Measurements from ENCODE around the gene SIK2. TPM values are rescaled to one million over a fixed set of nuclear protein-coding genes. Genes with fewer than 3 reads are reported as not detected.

Gene SIK2
- total RNA-seq, 1 experiment from 2014 or later: 9.0 TPM

DNA sequence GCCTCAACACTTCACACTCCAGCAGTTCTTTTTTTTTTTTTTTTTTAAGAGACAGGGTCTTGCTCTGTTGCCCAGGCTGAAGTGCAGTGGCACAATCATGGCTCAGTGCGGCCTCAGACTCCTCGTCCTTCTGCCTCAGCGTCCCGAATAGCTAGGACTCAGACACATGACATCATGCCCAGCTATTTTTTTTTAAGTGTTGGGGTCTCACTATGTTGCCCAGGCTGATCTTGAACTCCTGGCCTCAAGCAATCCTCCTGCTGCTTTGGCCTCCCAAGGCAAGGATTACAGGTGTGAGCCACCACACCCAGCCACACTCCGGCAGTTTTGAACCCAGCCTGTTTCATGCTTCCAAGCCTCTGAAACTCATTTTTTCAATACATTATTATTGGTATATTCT is 160.3 kb downstream of the SIK2 start:
- ATAC-seq (no peak), DNase-seq (no peak)
- H3K4me2 ChIP-seq (ENCODE audit: low read length): no peak overlapping the region
- no peaks in the 10 kb centered on the region for H3K9me2 ChIP-seq (replicated peaks; ENCODE audit: low read length)
- ChIA-PET CTCF (interaction anchor here (0.6 kb wide), 1 partner anchor 45 kb away, joined by 3 read pairs; no protein-coding TSS in a partner anchor), POLR2A (ENCODE audit: unreplicated experiment) (no interaction called here)
- intact Hi-C loops (cut with micrococcal nuclease): no loop called here
- no peak overlapping the region for H3K27ac ChIP-seq (ENCODE audit: low read length)
- H3K4me1 ChIP-seq (ENCODE audit: insufficient read depth, low read length): peaks cover 18% of the 10 kb centered on the region
- no peaks in the 10 kb centered on the region for H3K27me3 ChIP-seq (ENCODE audit: low read length)
- no peak overlapping the region for H3K9ac ChIP-seq (ENCODE audit: low read length)
- H3K79me2 ChIP-seq (ENCODE audit: low read length): peaks cover 42% of the 10 kb centered on the region
- 0 out of 2 replicates have a peak, but pooled peaks cover 5% of the 10 kb centered on the region for H4K20me1 ChIP-seq (ENCODE audit: low read length)
- H3K9me3 ChIP-seq (ENCODE audit: low read length): no peaks in the 10 kb centered on the region
- no peak overlapping the region for H2AFZ ChIP-seq (ENCODE audit: low read length)
- no peak for TF ChIP-seq EZH2phosphoT487 (IDR thresholded peaks at IDR 0.05; ENCODE audit: borderline replicate concordance, low read length)
- no peak for TF ChIP-seq EZH2 (IDR thresholded peaks at IDR 0.05; ENCODE audit: low read length, unreplicated experiment)
- TF ChIP-seq, protein P1, sequence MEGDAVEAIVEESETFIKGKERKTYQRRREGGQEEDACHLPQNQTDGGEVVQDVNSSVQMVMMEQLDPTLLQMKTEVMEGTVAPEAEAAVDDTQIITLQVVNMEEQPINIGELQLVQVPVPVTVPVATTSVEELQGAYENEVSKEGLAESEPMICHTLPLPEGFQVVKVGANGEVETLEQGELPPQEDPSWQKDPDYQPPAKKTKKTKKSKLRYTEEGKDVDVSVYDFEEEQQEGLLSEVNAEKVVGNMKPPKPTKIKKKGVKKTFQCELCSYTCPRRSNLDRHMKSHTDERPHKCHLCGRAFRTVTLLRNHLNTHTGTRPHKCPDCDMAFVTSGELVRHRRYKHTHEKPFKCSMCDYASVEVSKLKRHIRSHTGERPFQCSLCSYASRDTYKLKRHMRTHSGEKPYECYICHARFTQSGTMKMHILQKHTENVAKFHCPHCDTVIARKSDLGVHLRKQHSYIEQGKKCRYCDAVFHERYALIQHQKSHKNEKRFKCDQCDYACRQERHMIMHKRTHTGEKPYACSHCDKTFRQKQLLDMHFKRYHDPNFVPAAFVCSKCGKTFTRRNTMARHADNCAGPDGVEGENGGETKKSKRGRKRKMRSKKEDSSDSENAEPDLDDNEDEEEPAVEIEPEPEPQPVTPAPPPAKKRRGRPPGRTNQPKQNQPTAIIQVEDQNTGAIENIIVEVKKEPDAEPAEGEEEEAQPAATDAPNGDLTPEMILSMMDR (conservative IDR thresholded peaks at IDR 0.05; ENCODE audit: low read depth, low read length): no peak
- no peak overlapping the region for H3K4me3 ChIP-seq (ENCODE audit: low read length)
- BruUV-seq (replicated peaks): no TSS peak
- no peaks in the 10 kb centered on the region for H3F3A ChIP-seq (ENCODE audit: low read length, unreplicated experiment)
- peaks cover 45% of the 10 kb centered on the region for H3K36me3 ChIP-seq (ENCODE audit: low read depth, low read length)

DNA sequence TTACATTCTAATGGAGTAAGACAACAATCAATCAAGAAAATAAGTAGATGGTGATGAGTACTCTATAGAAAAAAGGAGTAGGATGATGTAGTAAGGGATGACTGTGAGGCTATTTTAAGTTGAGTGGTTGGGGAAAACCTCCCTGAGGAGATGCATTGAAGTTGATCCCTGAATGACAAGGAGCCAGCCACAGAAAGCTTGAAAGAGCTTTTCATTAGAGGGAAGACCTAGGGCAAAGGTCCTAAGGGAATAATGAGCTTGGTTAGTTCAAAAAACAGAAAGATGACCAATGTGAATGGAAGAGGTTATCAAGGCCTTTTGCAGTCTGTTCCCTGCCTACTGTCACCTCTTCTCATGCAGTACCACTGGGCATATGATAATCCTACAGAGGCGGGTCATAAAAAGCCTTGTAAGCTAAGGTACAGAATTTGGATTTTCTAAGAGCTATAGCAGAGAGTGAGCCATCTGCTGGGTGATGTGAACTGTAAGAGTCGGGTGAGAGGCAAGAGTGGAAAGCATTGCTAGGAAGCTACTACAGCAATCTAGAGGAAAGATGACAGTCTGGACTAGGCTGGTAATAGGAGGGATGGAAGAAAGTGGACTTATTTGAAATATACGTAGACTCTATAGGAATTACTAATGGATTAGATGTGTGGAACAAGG is 160.9 kb downstream of the SIK2 start:
- CTCF ChIA-PET: interaction anchor here (0.6 kb wide), 1 partner anchor 45 kb away, joined by 3 read pairs; no protein-coding TSS in a partner anchor
- Histone ChIP-seq H3K9me2 (replicated peaks; ENCODE audit: low read length) (no peaks in the 10 kb centered on the region), H3K9ac (ENCODE audit: low read length) (no peak overlapping the region), H3K4me3 (ENCODE audit: low read length) (no peak overlapping the region), H2AFZ (ENCODE audit: low read length) (no peak overlapping the region), H3K36me3 (ENCODE audit: low read depth, low read length) (peaks cover 45% of the 10 kb centered on the region), H4K20me1 (ENCODE audit: low read length) (0 out of 2 replicates have a peak, but pooled peaks cover 5% of the 10 kb centered on the region), H3K4me2 (ENCODE audit: low read length) (no peak overlapping the region), H3F3A (ENCODE audit: low read length, unreplicated experiment) (no peaks in the 10 kb centered on the region), H3K79me2 (ENCODE audit: low read length) (peaks cover 42% of the 10 kb centered on the region), H3K9me3 (ENCODE audit: low read length) (no peaks in the 10 kb centered on the region), H3K27me3 (ENCODE audit: low read length) (no peaks in the 10 kb centered on the region), H3K27ac (ENCODE audit: low read length) (no peak overlapping the region), H3K4me1 (ENCODE audit: insufficient read depth, low read length) (peaks cover 18% of the 10 kb centered on the region)
- BruUV-seq (replicated peaks): no TSS peak
- POLR2A ChIA-PET (ENCODE audit: unreplicated experiment): no interaction called here
- ATAC-seq: no peak
- intact Hi-C loops (cut with micrococcal nuclease): no loop called here
- peak; percentile 21 for DNase-seq
- no peak for TF ChIP-seq EZH2 (IDR thresholded peaks at IDR 0.05; ENCODE audit: low read length, unreplicated experiment)
- TF ChIP-seq, protein P1 (conservative IDR thresholded peaks at IDR 0.05; ENCODE audit: low read depth, low read length): 0 out of 2 replicates have a peak, but pooled peaks have one; percentile 21
- no peak for TF ChIP-seq EZH2phosphoT487 (IDR thresholded peaks at IDR 0.05; ENCODE audit: borderline replicate concordance, low read length)

DNA sequence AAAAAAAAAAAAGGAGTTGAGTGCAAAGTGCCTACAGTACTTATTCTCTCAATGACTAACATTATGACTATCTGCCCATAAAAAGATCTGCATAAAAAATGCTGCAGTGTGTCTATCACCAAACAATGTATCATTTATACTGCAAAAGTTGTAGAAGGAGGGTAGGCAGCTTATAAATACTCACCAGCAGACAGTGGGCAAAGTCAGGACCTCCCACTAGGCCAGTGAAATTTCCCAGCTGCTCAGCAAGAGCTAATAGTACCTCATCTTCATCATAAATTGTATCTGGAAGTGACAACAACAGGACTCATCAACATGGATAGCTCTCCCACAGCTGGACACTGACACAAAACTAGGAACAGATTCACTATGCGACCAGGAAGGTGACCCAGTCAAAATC is 162.4 kb downstream of the SIK2 start:
- peak; percentile 45 for ATAC-seq
- POLR2A ChIA-PET (ENCODE audit: unreplicated experiment): interaction anchor here (0.6 to 1.2 kb wide), 2 partner anchors 29 to 162 kb away, joined by 3 to 4 read pairs; partner anchors contain the start of gene SIK2
- no peaks in the 10 kb centered on the region for H3K9me2 ChIP-seq (replicated peaks; ENCODE audit: low read length)
- CTCF ChIA-PET: interaction anchor here (1.0 kb wide), 1 partner anchor 13 kb away, joined by 3 read pairs; no protein-coding TSS in a partner anchor
- H3K4me1 ChIP-seq (ENCODE audit: insufficient read depth, low read length): peaks cover 18% of the 10 kb centered on the region
- H4K20me1 ChIP-seq (ENCODE audit: low read length): 0 out of 2 replicates have a peak, but pooled peaks cover 5% of the 10 kb centered on the region
- no peaks in the 10 kb centered on the region for H3F3A ChIP-seq (ENCODE audit: low read length, unreplicated experiment)
- BruUV-seq (replicated peaks): no TSS peak
- H3K9ac ChIP-seq (ENCODE audit: low read length): peak overlapping the region; percentile 85
- H3K4me3 ChIP-seq (ENCODE audit: low read length): peak overlapping the region; percentile 74
- no peak overlapping the region for H2AFZ ChIP-seq (ENCODE audit: low read length)
- H3K79me2 ChIP-seq (ENCODE audit: low read length): peaks cover 42% of the 10 kb centered on the region
- intact Hi-C loops (cut with micrococcal nuclease): loop anchor here (1.0 kb wide), 1 partner anchor 16 kb away; no protein-coding TSS in a partner anchor
- H3K9me3 ChIP-seq (ENCODE audit: low read length): no peaks in the 10 kb centered on the region
- no peaks in the 10 kb centered on the region for H3K27me3 ChIP-seq (ENCODE audit: low read length)
- DNase-seq: peak; percentile 73
- peak overlapping the region; percentile 88 for H3K4me2 ChIP-seq (ENCODE audit: low read length)
- TF ChIP-seq EZH2 (IDR thresholded peaks at IDR 0.05; ENCODE audit: low read length, unreplicated experiment) (no peak), EZH2phosphoT487 (IDR thresholded peaks at IDR 0.05; ENCODE audit: borderline replicate concordance, low read length) (no peak)
- TF ChIP-seq, protein P1 (conservative IDR thresholded peaks at IDR 0.05; ENCODE audit: low read depth, low read length): no peak
- peak overlapping the region; percentile 74 for H3K27ac ChIP-seq (ENCODE audit: low read length)
- peaks cover 41% of the 10 kb centered on the region for H3K36me3 ChIP-seq (ENCODE audit: low read depth, low read length)

Data from PC-3 (cell line).